ENCODE measurements around the gene ZNF816.
"Not testable (repeated sequence)": the region's sequence is repeated elsewhere in the genome, so short reads cannot be mapped to it uniquely, and the experiment has no call there.

The ZNF816 gene

GRCh38 chr19:52959613-52960295 is 2.9 kb downstream of the ZNF816 start:
- no peak for DNase-seq (ENCODE audit: low spot score)

GRCh38 chr19:52957591-52957990 is 5.1 kb downstream of the ZNF816 start:
- no peak for DNase-seq (ENCODE audit: low spot score)

GRCh38 chr19:52956917-52957316 is 5.8 kb downstream of the ZNF816 start:
- DNase-seq (ENCODE audit: low spot score): no peak

GRCh38 chr19:52949422-52949821 is 13.3 kb downstream of the ZNF816 start:
- DNase-seq (ENCODE audit: low spot score): no peak

GRCh38 chr19:52948025-52948770 is 14.5 kb downstream of the ZNF816 start:
- DNase-seq (ENCODE audit: low spot score): no peak

GRCh38 chr19:52946322-52947310 is 16.1 kb downstream of the ZNF816 start:
- DNase-seq (ENCODE audit: low spot score): no peak

GRCh38 chr19:52945652-52946321 is 16.9 kb downstream of the ZNF816 start:
- DNase-seq (ENCODE audit: low spot score): no peak

GRCh38 chr19:52944703-52945493 is 17.8 kb downstream of the ZNF816 start:
- DNase-seq (ENCODE audit: low spot score): not testable (repeated sequence)

GRCh38 chr19:52943884-52944643 is 18.6 kb downstream of the ZNF816 start:
- DNase-seq (ENCODE audit: low spot score): no peak

- DNase-seq (ENCODE audit: low spot score): no peak
These were observed 19.4 kb downstream of the ZNF816 start for GRCh38 chr19:52943134-52943883.

- peak; percentile 63 for DNase-seq (ENCODE audit: low spot score)
These were observed 20.1 kb downstream of the ZNF816 start for GRCh38 chr19:52942386-52943133.

- DNase-seq (ENCODE audit: low spot score): no peak
These were observed 20.7 kb downstream of the ZNF816 start for GRCh38 chr19:52941941-52942385.

GRCh38 chr19:52941523-52941922 is 21.2 kb downstream of the ZNF816 start:
- not testable (repeated sequence) for DNase-seq (ENCODE audit: low spot score)

GRCh38 chr19:52940905-52941304 is 21.8 kb downstream of the ZNF816 start:
- DNase-seq (ENCODE audit: low spot score): not testable (repeated sequence)

- DNase-seq (ENCODE audit: low spot score): no peak
These were observed 23.9 kb downstream of the ZNF816 start for GRCh38 chr19:52938761-52939160.

- no peak for DNase-seq (ENCODE audit: low spot score)
These were observed 25.7 kb downstream of the ZNF816 start for GRCh38 chr19:52936954-52937325.

GRCh38 chr19:52936151-52936953 is 26.3 kb downstream of the ZNF816 start:
- DNase-seq (ENCODE audit: low spot score): no peak

GRCh38 chr19:52935434-52935833 is 27.2 kb downstream of the ZNF816 start:
- no peak for DNase-seq (ENCODE audit: low spot score)

Data from HuH-7 (cell line).